ENCODE measurements around the gene SIPA1L2. TPM values are rescaled to one million over a fixed set of nuclear protein-coding genes. Genes with fewer than 3 reads are reported as not detected.

The SIPA1L2 gene
- total RNA-seq, 1 experiment from 2014 or later = 8.9 TPM

GRCh38 chr1:232648316-232648715 lies 18.4 kb upstream of the SIPA1L2 start:
- DNase-seq (ENCODE audit: extremely low read depth, low read depth) = no peak

- no peak for DNase-seq (ENCODE audit: extremely low read depth, low read depth)
These were observed 14.3 kb upstream of the SIPA1L2 start for GRCh38 chr1:232644209-232644608.

- DNase-seq (ENCODE audit: extremely low read depth, low read depth) = no peak
These were observed 13.3 kb upstream of the SIPA1L2 start for GRCh38 chr1:232643251-232643650.

- DNase-seq (ENCODE audit: extremely low read depth, low read depth) = no peak
These were observed 11.6 kb upstream of the SIPA1L2 start for GRCh38 chr1:232641507-232641906.

GRCh38 chr1:232636799-232637198 lies 6.9 kb upstream of the SIPA1L2 start:
- DNase-seq (ENCODE audit: extremely low read depth, low read depth) = no peak

- DNase-seq (ENCODE audit: extremely low read depth, low read depth) = peak; percentile 61
These were observed 5.9 kb upstream of the SIPA1L2 start for GRCh38 chr1:232635778-232636356.

GRCh38 chr1:232635279-232635678 lies 5.3 kb upstream of the SIPA1L2 start:
- no peak for DNase-seq (ENCODE audit: extremely low read depth, low read depth)

GRCh38 chr1:232634096-232634495 lies 4.2 kb upstream of the SIPA1L2 start:
- no peak for DNase-seq (ENCODE audit: extremely low read depth, low read depth)

- no peak for DNase-seq (ENCODE audit: extremely low read depth, low read depth)
These were observed 912 bp upstream of the SIPA1L2 start for GRCh38 chr1:232630894-232631195.

GRCh38 chr1:232629250-232630046 lies 485 bp downstream of the SIPA1L2 start:
- peak; percentile 17 for DNase-seq (ENCODE audit: extremely low read depth, low read depth)

GRCh38 chr1:232628335-232629249 lies 1.3 kb downstream of the SIPA1L2 start:
- DNase-seq (ENCODE audit: extremely low read depth, low read depth) = peak; percentile 30

- DNase-seq (ENCODE audit: extremely low read depth, low read depth) = peak; percentile 54
These were observed 2.1 kb downstream of the SIPA1L2 start for GRCh38 chr1:232627645-232628334.

GRCh38 chr1:232627171-232627570 lies 2.8 kb downstream of the SIPA1L2 start:
- DNase-seq (ENCODE audit: extremely low read depth, low read depth) = no peak

GRCh38 chr1:232626452-232626851 lies 3.5 kb downstream of the SIPA1L2 start:
- no peak for DNase-seq (ENCODE audit: extremely low read depth, low read depth)

GRCh38 chr1:232625319-232625868 lies 4.5 kb downstream of the SIPA1L2 start:
- no peak for DNase-seq (ENCODE audit: extremely low read depth, low read depth)

- no peak for DNase-seq (ENCODE audit: extremely low read depth, low read depth)
These were observed 5.2 kb downstream of the SIPA1L2 start for GRCh38 chr1:232624546-232625281.

GRCh38 chr1:232622981-232623380 lies 7.0 kb downstream of the SIPA1L2 start:
- DNase-seq (ENCODE audit: extremely low read depth, low read depth) = no peak

- DNase-seq (ENCODE audit: extremely low read depth, low read depth) = no peak
These were observed 7.6 kb downstream of the SIPA1L2 start for GRCh38 chr1:232622378-232622777.

GRCh38 chr1:232621050-232621449 lies 8.9 kb downstream of the SIPA1L2 start:
- DNase-seq (ENCODE audit: extremely low read depth, low read depth) = no peak
